Stimulated activated naive CD4-positive, alpha-beta T cell treated with Interleukin-2 at 50 U/mL for 16 hours (primary cell): ENCODE results near the gene CEP250.
"Not testable (repeated sequence)": the region's sequence is repeated elsewhere in the genome, so short reads cannot be mapped to it uniquely, and the experiment has no call there.

Experiments
- DNase-seq: peaks from one replicate; lab custom pipeline; 2025; lab: John Stamatoyannopoulos, UW

The CEP250 gene

GRCh38 chr20:35457539-35457938 lies 2.1 kb downstream of the CEP250 start:
- not testable (repeated sequence) for DNase-seq

GRCh38 chr20:35458388-35458787 lies 3.0 kb downstream of the CEP250 start:
- DNase-seq, result no peak

GRCh38 chr20:35461620-35462019 lies 6.2 kb downstream of the CEP250 start:
- no peak for DNase-seq

GRCh38 chr20:35462351-35462750 lies 7.0 kb downstream of the CEP250 start:
- DNase-seq, result no peak

- peak; percentile 22 for DNase-seq
These were observed 8.3 kb downstream of the CEP250 start for GRCh38 chr20:35463455-35464300.

GRCh38 chr20:35465976-35466375 lies 10.6 kb downstream of the CEP250 start:
- no peak for DNase-seq

- DNase-seq, result no peak
These were observed 11.5 kb downstream of the CEP250 start for GRCh38 chr20:35466856-35467255.

GRCh38 chr20:35467339-35468224 lies 12.2 kb downstream of the CEP250 start:
- no peak for DNase-seq

- no peak for DNase-seq
These were observed 13.4 kb downstream of the CEP250 start for GRCh38 chr20:35468671-35469334.

- DNase-seq, result no peak
These were observed 16.8 kb downstream of the CEP250 start for GRCh38 chr20:35472209-35472608.

GRCh38 chr20:35473684-35474083 lies 18.3 kb downstream of the CEP250 start:
- DNase-seq, result no peak

- no peak for DNase-seq
These were observed 19.0 kb downstream of the CEP250 start for GRCh38 chr20:35474303-35474871.

GRCh38 chr20:35476288-35476687 lies 20.9 kb downstream of the CEP250 start:
- DNase-seq, result no peak

- no peak for DNase-seq
These were observed 23.5 kb downstream of the CEP250 start for GRCh38 chr20:35478804-35479472.

- no peak for DNase-seq
These were observed 24.4 kb downstream of the CEP250 start for GRCh38 chr20:35479798-35480197.

- DNase-seq, result no peak
These were observed 32.1 kb downstream of the CEP250 start for GRCh38 chr20:35487479-35487878.

- DNase-seq, result no peak
These were observed 34.3 kb downstream of the CEP250 start for GRCh38 chr20:35489717-35490116.

GRCh38 chr20:35490736-35491181 lies 35.4 kb downstream of the CEP250 start:
- peak; percentile 41 for DNase-seq

- DNase-seq, result no peak
These were observed 36.4 kb downstream of the CEP250 start for GRCh38 chr20:35491823-35492222.

- DNase-seq, result no peak
These were observed 37.0 kb downstream of the CEP250 start for GRCh38 chr20:35492352-35492751.

- no peak for DNase-seq
These were observed 41.1 kb downstream of the CEP250 start for GRCh38 chr20:35496481-35496880.
